PFSK-1 (cell line): ENCODE results near the gene CHPF2.

ENCODE experiments used
- FOXP2 ChIP-seq: optimal IDR thresholded peaks from 2 replicates; pipeline ENCODE3; 2011; ENCODE audit warnings: borderline replicate concordance, control low read depth, inconsistent platforms; ENCODE audit not compliant: insufficient read depth; ENCODE audit errors: extremely low read length, extremely low read depth
- POLR2AphosphoS5 ChIP-seq: IDR thresholded peaks from 2 replicates; pipeline ENCODE4 v1.6.1; 2012; ENCODE audit warnings: low read depth, mild to moderate bottlenecking, control low read depth, low read length, moderate library complexity
- TAF1 ChIP-seq: IDR thresholded peaks from 2 replicates; pipeline ENCODE4 v1.6.1; 2012; ENCODE audit warnings: low read length, control low read depth, borderline replicate concordance; ENCODE audit not compliant: insufficient read depth
- TF ChIP-seq, protein P1 (sequence below), 2 experiments: IDR thresholded peaks; 2 replicates each; pipeline versions ENCODE4 v1.6.1 to v1.8.0; 2011 to 2012; ENCODE audit warnings: low read depth in 2 of 2, low read length in 2 of 2, control low read depth in 1 of 2, inconsistent platforms in 1 of 2, mild to moderate bottlenecking in 1 of 2, moderate library complexity in 1 of 2; ENCODE audit not compliant: insufficient read depth in 1 of 2

DNA sequence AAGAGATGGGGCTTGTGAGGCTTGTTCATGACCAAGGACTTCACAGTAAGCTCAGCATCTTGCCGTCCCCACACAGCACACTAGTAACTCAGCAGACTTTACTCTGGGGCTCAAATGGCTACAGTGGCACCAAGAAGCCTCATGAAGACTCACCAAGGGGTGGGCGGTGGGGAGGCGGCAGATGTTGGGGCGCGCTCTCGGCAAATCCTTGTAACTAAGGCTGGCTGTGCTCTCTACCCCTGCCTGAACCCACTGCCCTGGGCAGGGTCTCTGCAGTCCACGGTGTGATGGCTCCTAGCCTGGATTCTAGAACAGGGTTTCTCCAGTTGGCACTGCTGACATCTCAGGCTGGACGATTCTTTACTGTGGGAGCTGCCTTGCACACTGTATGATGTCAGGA is 28.6 kb downstream of the CHPF2 start:
- TF ChIP-seq, protein P1, sequence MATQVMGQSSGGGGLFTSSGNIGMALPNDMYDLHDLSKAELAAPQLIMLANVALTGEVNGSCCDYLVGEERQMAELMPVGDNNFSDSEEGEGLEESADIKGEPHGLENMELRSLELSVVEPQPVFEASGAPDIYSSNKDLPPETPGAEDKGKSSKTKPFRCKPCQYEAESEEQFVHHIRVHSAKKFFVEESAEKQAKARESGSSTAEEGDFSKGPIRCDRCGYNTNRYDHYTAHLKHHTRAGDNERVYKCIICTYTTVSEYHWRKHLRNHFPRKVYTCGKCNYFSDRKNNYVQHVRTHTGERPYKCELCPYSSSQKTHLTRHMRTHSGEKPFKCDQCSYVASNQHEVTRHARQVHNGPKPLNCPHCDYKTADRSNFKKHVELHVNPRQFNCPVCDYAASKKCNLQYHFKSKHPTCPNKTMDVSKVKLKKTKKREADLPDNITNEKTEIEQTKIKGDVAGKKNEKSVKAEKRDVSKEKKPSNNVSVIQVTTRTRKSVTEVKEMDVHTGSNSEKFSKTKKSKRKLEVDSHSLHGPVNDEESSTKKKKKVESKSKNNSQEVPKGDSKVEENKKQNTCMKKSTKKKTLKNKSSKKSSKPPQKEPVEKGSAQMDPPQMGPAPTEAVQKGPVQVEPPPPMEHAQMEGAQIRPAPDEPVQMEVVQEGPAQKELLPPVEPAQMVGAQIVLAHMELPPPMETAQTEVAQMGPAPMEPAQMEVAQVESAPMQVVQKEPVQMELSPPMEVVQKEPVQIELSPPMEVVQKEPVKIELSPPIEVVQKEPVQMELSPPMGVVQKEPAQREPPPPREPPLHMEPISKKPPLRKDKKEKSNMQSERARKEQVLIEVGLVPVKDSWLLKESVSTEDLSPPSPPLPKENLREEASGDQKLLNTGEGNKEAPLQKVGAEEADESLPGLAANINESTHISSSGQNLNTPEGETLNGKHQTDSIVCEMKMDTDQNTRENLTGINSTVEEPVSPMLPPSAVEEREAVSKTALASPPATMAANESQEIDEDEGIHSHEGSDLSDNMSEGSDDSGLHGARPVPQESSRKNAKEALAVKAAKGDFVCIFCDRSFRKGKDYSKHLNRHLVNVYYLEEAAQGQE (IDR thresholded peaks at IDR 0.05; ENCODE audit: insufficient read depth in 1 of 2, low read depth in 2 of 2, low read length in 2 of 2) = no peak
- TF ChIP-seq POLR2AphosphoS5 (no peak), TAF1 (no peak), FOXP2 (no peak)
